Activated T-cell treated with anti-CD3 and anti-CD28 coated beads, Interleukin-2, amount 50 U/mL, for 48 hours (primary cell): ENCODE results near the gene FMNL2.

Source experiments
- DNase-seq, 2 experiments: peaks; one replicate each; pipeline ENCODE4 v3.0.0-alpha.2; 2020

The FMNL2 gene

DNA sequence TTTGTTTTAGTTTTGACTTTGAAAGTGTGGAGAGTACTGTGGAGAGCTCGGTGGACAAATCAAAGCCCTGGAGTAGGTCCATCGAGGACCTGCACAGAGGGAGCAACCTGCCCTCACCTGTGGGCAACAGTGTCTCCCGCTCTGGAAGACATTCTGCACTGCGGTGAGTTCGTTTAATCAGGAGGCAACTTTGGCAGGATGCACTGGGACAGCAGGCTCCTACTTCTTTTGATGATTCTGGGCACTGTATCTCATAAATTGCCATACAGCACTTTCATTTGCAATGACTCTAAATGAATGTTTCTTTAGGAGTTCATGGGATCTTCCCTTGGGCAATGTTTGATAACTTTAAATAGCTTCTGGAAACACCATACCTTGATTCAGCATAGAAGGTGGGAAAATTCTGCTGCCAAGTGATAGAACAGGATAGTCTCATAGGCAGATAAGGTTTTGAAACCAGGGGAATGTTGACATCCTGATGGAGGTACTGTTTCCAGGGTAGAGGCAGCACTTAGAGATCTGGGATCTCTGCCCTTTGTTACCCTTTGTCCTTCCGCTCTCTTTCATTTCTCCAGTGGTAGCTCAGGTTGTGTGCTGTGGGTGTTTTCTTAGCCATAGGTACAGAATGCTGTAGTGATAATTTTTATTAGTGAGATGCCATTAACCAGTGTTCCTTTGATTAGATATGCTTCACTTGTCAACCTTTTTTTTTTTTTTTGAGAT lies 226.1 kb downstream of the FMNL2 start:
- DNase-seq, result no peak

- DNase-seq, result no peak
Observed at GRCh38 chr2:152562198-152562884, 227.4 kb downstream of the FMNL2 start.

- DNase-seq, result no peak
Observed at GRCh38 chr2:152563764-152564163, 228.8 kb downstream of the FMNL2 start.

DNA sequence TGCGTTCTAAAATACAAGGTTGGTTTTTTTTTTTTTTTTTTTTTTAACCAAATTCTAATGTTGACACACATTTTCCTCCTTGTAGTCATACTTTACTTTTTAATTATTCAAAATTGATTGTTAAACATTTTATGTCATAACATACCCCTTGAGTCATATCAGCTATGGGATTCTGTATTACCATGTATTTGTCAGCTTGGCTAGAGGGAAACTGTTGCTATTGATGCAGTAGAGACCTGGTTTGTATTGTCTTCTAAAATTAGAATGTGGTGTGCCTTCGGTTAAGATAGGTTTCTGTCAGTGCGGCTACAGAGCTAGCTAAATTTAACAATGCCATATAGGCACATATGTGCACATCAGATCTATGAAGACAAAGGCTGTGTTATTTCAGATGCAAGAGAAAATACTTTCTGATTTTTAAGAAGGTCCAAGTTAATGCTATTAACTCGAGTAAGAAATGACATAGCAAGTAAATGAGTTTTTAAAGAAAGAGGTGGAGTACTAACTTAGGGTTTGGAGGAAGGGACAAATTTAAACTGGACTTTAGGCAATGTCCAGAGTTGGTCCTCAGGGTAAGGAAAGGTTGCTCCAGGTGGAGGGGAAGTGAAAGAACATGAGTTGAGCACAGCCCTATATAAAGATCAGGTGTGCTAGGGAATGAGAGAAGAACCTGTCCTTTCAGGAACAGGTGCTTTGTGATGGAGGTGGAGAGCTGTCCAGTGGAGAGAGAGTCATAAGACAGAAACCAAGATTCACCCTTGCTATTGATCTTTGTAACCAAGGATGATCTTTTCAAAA lies 230.0 kb downstream of the FMNL2 start:
- no peak for DNase-seq

- DNase-seq, result no peak
Observed at GRCh38 chr2:152565884-152566727, 231.1 kb downstream of the FMNL2 start.

DNA sequence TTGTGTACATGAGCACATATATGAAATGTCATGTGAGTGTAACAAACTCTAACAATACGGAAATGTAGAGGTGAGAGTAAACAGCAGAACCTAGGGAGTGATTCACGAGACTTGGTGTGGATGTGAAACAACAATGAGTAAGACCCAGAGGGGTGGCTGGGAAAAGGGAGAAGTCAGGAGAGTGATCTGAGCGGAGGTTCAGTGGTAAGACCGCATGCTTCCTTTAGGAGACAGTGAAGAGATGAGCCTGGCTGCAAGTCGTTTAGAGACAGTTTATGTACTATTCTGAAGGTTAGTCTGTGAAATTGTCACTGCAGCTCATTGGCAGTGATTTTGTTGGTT lies 231.7 kb downstream of the FMNL2 start:
- no peak for DNase-seq

DNA sequence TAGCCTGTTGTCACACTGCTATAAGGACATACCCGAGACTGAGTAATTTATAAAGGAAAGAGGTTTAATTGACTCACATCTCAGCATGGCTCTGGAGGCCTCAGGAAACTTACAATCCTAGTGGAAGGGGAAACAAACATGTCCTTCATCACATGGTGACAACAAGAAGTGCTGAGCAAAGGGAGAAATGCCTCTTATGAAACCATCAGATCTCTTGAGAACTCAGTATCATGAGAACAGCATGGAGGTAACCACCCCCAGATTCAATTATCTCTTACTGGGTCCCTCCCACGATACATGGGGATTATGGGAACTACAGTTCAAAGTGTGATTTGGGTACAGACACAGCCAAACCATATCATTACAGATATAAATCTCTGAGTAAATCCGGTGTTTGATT lies 233.6 kb downstream of the FMNL2 start:
- no peak for DNase-seq

GRCh38 chr2:152569186-152569585 lies 234.2 kb downstream of the FMNL2 start:
- DNase-seq, result no peak

DNA sequence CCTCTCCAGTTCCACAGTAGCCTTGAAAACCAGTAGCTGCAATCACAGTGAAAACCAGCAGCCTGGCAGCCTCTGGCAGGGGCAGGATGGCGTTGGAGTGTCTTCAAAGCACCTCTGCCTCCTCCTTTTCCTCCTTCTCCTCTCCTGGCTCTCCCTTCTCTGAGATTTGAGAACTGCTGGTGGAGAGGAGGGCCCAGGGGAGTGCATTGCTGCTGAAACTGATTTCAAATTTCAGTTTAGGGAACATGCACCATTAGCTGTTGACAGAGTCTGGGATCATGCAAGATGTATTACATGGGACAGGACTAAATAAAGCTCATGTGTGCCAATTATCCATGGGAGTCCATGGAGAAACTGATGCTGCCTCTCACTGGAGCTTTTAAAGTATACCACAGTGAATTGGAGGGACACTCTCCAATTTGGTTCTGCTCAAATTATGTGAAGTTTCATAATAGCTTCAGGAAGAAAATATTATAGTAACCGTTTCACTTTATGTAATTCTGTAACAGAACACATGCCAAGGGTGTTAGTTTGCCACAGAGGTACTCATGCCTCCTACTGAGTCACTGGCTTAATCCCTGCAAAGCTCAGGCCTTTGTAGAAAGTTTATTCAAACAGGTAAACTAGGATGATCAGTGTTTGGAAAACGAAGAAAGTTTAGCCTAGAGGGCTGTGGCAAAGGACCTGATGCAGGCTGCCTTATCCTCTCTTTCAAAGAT lies 236.2 kb downstream of the FMNL2 start:
- DNase-seq, result no peak

DNA sequence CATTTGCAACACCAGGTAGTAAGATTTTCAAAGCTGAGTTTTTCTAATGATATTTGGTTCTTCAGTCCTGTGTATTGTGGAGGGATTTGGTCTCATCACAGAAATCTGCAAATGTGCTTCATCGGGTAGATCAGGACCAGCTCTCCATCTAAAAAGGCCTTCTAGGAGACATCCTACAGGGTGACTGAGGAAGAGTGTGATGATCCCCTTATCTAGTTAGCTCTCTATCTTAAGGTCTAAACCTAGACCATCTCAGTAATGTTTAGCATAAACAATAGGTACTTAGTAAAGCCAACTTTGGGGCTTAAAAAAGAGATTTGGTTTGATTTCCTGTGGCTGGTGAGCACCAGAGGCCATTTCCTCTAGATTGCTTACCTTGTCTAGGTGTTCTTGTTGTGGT lies 237.1 kb downstream of the FMNL2 start:
- DNase-seq, result no peak

- DNase-seq, result peak; percentile 41 to 54
Observed at GRCh38 chr2:152573168-152573567, 238.2 kb downstream of the FMNL2 start.

DNA sequence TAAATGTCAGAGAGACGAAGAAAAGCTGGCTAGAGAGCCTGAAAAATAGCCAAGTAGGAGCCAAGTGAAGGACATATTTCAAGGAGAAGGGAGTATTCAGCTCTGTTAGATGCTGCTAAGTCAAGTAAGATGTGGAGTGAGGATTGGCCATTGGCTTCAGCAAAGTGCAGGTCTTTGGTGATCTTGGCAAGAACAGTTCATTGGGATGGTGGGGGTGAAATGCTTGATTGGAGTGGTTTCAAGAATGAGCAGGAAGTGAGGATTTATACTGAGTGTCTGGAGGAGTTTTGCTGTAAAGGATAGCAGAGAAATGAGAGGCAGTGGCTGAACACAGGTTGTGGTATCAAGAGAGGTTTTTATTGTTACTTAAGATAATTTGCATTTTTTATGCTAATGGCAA lies 242.6 kb downstream of the FMNL2 start:
- no peak for DNase-seq

DNA sequence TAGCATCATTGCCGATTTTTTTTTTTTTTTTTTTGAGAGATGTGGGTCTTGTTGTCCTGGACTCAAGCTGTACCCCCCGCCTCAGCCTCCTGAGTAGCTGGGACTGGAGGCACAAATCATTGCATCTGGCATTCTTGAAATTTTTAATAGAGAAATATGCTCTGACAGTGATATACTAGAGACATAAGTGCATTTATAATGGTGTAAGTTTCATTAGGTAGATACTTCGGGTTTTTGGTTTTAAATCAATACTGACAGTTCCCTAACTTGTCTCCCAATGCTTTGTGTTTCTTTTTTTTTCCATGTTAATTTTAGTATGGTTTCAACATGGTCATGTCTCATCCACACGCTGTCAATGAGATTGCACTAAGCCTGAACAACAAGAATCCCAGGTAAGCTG lies 243.6 kb downstream of the FMNL2 start:
- no peak for DNase-seq

DNA sequence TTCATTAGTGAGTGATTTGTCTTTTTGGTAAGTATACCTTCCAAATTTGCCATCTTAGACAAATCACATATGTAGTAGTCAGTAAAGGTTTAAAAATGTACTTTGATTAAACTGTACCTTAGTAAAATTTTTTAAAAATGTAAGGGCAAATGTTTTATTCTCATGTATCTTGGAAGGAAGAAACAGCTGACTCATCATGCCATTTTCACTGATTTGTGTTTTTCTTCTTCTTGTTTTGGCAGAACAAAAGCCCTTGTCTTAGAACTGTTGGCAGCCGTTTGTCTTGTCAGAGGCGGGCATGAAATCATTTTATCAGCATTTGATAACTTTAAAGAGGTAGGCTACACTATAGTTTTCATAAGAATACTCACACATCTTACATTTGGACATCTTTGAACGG lies 245.7 kb downstream of the FMNL2 start:
- DNase-seq, result no peak

DNA sequence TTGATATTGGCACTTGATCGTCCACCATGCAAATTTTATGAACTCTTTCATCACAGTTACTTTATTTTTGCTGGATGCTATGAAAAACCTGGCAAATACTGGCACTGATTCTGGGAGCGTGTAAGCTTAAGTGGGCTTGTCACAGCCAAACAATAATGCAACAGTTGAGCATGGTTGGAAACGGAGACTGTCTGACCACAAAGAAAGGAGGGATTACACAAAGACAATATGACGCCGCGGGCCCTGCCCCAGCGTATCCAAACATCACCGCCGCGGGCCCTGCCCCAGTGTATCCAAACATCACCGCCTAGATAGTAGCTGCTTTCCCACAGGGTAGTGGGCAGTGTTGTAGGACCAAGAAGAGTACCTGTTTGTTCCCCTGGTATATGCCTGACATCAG lies 246.4 kb downstream of the FMNL2 start:
- DNase-seq, result no peak

DNA sequence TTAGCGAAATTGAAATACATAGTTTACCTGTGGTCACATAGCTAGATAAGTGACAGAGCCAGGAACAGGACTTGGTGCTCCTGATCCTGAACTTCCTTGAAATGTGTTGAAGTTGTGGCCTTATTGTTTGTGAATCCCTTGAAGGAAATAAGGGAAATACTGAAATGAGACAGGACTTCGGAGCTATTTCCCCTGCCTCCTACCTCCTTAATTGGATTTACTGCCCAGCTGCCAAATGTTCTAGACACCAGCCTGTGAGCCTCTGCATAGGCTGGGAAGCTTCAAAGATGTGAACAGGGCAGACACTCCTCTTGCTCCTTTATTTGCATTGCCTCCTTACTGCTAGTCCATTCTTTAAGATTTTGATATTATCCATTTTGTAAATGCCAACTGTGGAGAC lies 247.1 kb downstream of the FMNL2 start:
- DNase-seq, result no peak

DNA sequence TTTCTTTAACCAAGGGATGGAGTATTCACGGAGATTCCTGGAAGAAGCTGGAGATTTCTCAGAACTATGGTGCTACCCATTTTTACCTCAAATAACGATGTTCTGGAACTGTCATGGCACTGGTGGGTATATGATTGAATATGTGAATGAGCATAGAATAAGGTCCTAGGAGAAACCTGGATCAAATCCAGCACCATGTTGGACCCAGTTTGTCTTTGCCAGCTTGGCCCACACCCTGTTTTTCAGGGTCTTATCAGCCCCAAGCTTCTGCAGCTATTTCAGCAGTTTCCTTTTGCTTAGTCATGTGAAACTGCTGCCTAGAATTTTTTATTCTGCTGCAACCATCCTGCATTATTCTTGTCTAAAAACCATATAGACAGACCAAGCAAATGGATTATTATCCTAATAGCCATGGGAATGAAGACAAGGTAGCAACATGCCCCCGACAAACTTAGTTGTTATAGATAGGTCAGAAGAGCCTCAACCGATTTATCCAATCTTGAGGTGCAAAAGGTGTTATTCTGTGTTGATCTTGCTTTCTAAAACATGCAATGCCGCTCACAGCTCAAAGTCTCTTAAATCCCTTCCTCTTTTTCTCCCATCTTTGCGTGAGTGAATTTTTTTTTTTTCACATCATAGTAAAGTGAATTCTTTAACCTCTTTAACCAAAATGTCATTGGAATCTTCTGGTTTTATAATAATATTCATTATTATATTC lies 248.7 kb downstream of the FMNL2 start:
- no peak for DNase-seq

GRCh38 chr2:152584301-152584700 lies 249.3 kb downstream of the FMNL2 start:
- no peak for DNase-seq

DNA sequence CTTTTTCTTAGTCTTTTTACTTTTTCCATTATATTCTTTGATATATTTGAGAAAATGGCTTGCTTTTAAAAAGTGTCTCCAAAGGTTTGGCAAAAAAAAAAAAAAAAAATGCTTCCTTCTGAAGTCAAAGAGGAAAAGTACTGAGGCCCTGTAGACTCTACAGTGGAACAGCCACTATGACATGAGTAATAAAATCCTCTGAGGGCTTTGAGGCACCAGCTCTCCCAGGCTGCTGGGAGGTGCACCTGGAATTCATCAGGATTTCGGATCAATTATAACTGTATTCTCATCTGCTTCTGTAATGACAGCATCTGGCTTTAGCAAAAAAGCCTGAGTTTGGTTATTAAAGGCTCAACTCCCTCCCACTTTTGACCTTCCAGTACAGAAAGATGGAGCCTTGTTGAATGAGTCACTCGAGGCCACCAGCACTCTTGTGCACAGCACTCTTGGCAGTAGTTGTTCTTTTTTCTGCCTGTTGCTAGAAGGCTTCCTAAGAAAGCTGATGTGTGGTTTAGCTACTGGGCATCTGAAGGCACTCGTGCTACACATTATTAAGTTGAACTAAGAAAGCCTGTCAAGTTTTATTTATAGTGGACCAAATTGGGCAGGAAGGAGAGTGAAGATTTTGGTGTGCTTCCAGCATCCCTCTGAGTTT lies 251.0 kb downstream of the FMNL2 start:
- no peak for DNase-seq

- DNase-seq, result no peak
Observed at GRCh38 chr2:152587187-152587947, 252.4 kb downstream of the FMNL2 start.
